CD14-positive monocyte (primary cell): Measurements from ENCODE around the gene PTTG1IP. TPM values are rescaled to one million over a fixed set of nuclear protein-coding genes. Genes with fewer than 3 reads are reported as not detected.

Source experiments
- DNase-seq, 3 donors: peaks; one replicate each; pipeline ENCODE4 v3.0.0-alpha.2; 2011 to 2022
- H2AFZ ChIP-seq: 2 replicates; pipeline ENCODE4 v1.6.0; 2012; ENCODE audit warnings: mild to moderate bottlenecking, low read depth, low read length, inconsistent platforms; ENCODE audit not compliant: insufficient read depth, poor library complexity, severe bottlenecking
- H3K27ac ChIP-seq, 2 donors: 1 replicate in 1 of 2; 2 replicates in 1 of 2; pipeline ENCODE4 v1.5.1; 2012 to 2013; ENCODE audit warnings: low read length in 2 of 2, control low read depth in 1 of 2, inconsistent platforms in 1 of 2, low read depth in 1 of 2, mild to moderate bottlenecking in 1 of 2
- H3K27me3 ChIP-seq, 2 donors: one replicate each; pipeline versions ENCODE4 v1.6.0 to v1.6.1; 2011 to 2013; ENCODE audit warnings: low read length in 2 of 2; ENCODE audit not compliant: control insufficient read depth in 2 of 2, insufficient read depth in 2 of 2
- H3K36me3 ChIP-seq, 2 donors: replicated peaks in 1 of 2; 1 replicate in 1 of 2; 2 replicates in 1 of 2; pipeline versions ENCODE4 v1.5.1 to v1.6.1; 2012 to 2013; ENCODE audit warnings: low read length in 2 of 2, control low read depth in 1 of 2, inconsistent platforms in 1 of 2, mild to moderate bottlenecking in 1 of 2; ENCODE audit not compliant: insufficient read depth in 2 of 2, control insufficient read depth in 1 of 2
- H3K4me1 ChIP-seq, 2 donors: 1 replicate in 1 of 2; 2 replicates in 1 of 2; pipeline versions ENCODE4 v1.5.1 to v1.6.1; 2012 to 2013; ENCODE audit warnings: low read length in 2 of 2, control low read depth in 1 of 2, inconsistent platforms in 1 of 2, mild to moderate bottlenecking in 1 of 2, moderate library complexity in 1 of 2; ENCODE audit not compliant: insufficient read depth in 2 of 2, control insufficient read depth in 1 of 2
- H3K4me2 ChIP-seq: replicated peaks from 2 replicates; pipeline ENCODE3; 2012; ENCODE audit warnings: low read length, moderate library complexity, mild to moderate bottlenecking; ENCODE audit not compliant: poor library complexity, severe bottlenecking; ENCODE audit errors: extremely low read depth
- H3K4me3 ChIP-seq, 3 experiments: fragments of 200-600 bp in 1 of 3; sonication (generic) in 1 of 3; replicated peaks in 1 of 3; 1 replicate in 2 of 3; 2 replicates in 1 of 3; pipeline ENCODE4 v1.5.1; 2011 to 2013; ENCODE audit warnings: low read length in 3 of 3, mild to moderate bottlenecking in 3 of 3, control low read depth in 2 of 3, low read depth in 2 of 3, inconsistent platforms in 1 of 3, moderate library complexity in 1 of 3
- H3K79me2 ChIP-seq: 2 replicates; pipeline ENCODE4 v1.6.0; 2012; ENCODE audit warnings: mild to moderate bottlenecking, control low read depth, inconsistent platforms, low read length, moderate library complexity; ENCODE audit not compliant: insufficient read depth
- H3K9ac ChIP-seq: 2 replicates; pipeline ENCODE4 v1.6.0; 2017; ENCODE audit warnings: low read length, mild to moderate bottlenecking; ENCODE audit not compliant: insufficient read depth, poor library complexity, severe bottlenecking
- H3K9me3 ChIP-seq, 2 donors: replicated peaks in 1 of 2; 1 replicate in 1 of 2; 2 replicates in 1 of 2; pipeline versions ENCODE4 v1.5.1 to v1.6.1; 2012 to 2013; ENCODE audit warnings: low read length in 2 of 2, control low read depth in 1 of 2; ENCODE audit not compliant: control insufficient read depth in 1 of 2, insufficient read depth in 1 of 2
- H4K20me1 ChIP-seq: 2 replicates; pipeline ENCODE4 v1.6.0; 2012; ENCODE audit warnings: mild to moderate bottlenecking, low read length, control low read depth, moderate library complexity; ENCODE audit not compliant: insufficient read depth
- H3K27ac Mint-ChIP-seq, 7 donors: one replicate each; pipeline ENCODE4 v1.8.0; 2020; ENCODE audit warnings: mild to moderate bottlenecking in 7 of 7, mixed read lengths in 7 of 7, moderate library complexity in 6 of 7, inconsistent platforms in 2 of 7
- H3K27me3 Mint-ChIP-seq, 3 donors: one replicate each; pipeline ENCODE4 v1.8.0; 2021 to 2022; ENCODE audit warnings: low read depth in 3 of 3, mild to moderate bottlenecking in 3 of 3, mixed read lengths in 3 of 3, moderate library complexity in 3 of 3, inconsistent platforms in 1 of 3
- H3K36me3 Mint-ChIP-seq, 2 donors: one replicate each; pipeline ENCODE4 v1.8.0; 2020; ENCODE audit warnings: mixed read lengths in 2 of 2, inconsistent platforms in 1 of 2, mild to moderate bottlenecking in 1 of 2
- H3K4me1 Mint-ChIP-seq: one replicate; pipeline ENCODE4 v1.8.0; 2020; ENCODE audit warnings: mild to moderate bottlenecking, mixed read lengths
- H3K4me3 Mint-ChIP-seq, 2 donors: one replicate each; pipeline ENCODE4 v1.8.0; 2020; ENCODE audit warnings: mild to moderate bottlenecking in 2 of 2, mixed read lengths in 2 of 2, moderate library complexity in 1 of 2
- H3K9me3 Mint-ChIP-seq, 7 donors: one replicate each; pipeline ENCODE4 v1.8.0; 2020 to 2022; ENCODE audit warnings: mixed read lengths in 7 of 7, mild to moderate bottlenecking in 6 of 7, moderate library complexity in 6 of 7, inconsistent platforms in 2 of 7
- WGBS: methylation state at CpG from one replicate; pipeline ENCODE4 v1.1.5; 2013; ENCODE audit warnings: missing lambda C conversion rate; ENCODE audit not compliant: insufficient coverage; 5-methylcytosine and 5-hydroxymethylcytosine counted together
- intact Hi-C, 2 donors: fragments of 100-400 bp; cut with micrococcal nuclease; formaldehyde crosslinking; loops; one replicate each; pipeline versions ENCODE4 v1.15.0 to v1.15.1; 2023
- polyA plus RNA-seq, 3 donors: library from polyadenylated mRNA; depleted of rRNA in 1 of 3; unstranded in 2 of 3; stranded (reverse) in 1 of 3; fragments of 300-500 nt in 2 of 3; fragments of >200 nt in 1 of 3; fragmentation: Illumina TruSeq in 2 of 3; gene quantifications; 1 replicate in 2 of 3; 2 replicates in 1 of 3; pipeline ENCODE4 v1.2.3, GENCODE V29; 2012 to 2021
- TF ChIP-seq, protein P1 (sequence below): fragments of 200-600 bp; IDR thresholded peaks from one replicate; pipeline ENCODE4 v1.8.0; 2022; ENCODE audit warnings: antibody characterized with exemption, mild to moderate bottlenecking

Gene PTTG1IP
- polyA plus RNA-seq, 3 donors, result 118 to 238 (median 206) TPM

DNA sequence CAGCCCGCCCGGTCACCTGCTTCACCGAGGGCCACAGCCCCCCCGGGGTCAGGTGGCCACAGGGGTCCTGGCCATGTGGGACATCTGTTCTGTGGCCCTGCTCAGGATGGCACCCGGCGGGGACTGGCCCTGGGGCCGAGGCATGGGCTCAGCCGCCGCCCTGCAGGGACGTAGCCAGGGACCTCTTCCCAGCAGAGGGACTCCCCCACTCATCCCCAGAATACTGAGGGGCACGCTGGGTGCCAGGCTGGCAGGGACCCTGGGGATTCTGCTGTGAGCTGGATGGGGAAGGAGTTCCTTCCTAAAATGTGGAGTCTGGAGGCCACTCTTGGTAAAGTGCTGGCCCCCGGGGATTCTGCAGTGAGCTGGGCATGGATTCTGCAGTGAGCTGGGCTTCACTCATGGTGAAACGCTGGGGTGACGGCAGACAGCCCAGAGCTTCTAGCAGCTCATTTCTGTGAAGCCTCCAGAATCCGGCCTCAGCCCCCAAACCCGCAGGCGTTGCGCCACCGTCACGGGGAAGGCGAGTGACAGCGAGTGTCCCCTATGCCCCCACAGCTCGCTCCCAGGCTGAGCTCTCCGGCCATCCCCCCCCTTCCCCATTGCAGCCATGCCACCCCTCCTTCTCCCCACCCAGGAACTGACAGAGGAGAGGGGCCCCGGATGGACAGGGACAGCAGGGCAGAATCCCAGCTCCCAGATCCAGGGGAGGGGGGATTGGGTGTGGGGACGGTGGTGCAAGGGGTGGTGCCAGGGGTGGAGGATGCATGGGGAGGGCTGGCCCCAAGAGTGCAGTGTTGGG lies 45.8 kb upstream of the PTTG1IP start:
- H3K4me2 ChIP-seq, result peak overlapping the region; percentile 87
- H3K9ac ChIP-seq, result peak overlapping the region; percentile 80
- intact Hi-C loops, result loop anchor here in 1 of 2 donors (5.0 kb wide), 1 partner anchor 117 kb away; the partner anchor contains the start of gene UBE2G2
- peaks cover 21 to 30% of the 10 kb centered on the region in 2 donors for H3K36me3 ChIP-seq
- H3K4me3 Mint-ChIP-seq, result peak overlapping the region; percentile 96 to 100
- H3K27me3 Mint-ChIP-seq, result no peaks in the 10 kb centered on the region
- WGBS, result 0% methylated on average over 12 of the region's 26 CpGs
- peak overlapping the region; percentile 65 to 87 for H3K27ac ChIP-seq
- peaks cover 28 to 46% of the 10 kb centered on the region in 2 donors for H3K36me3 Mint-ChIP-seq
- no peak for DNase-seq
- H3K4me3 ChIP-seq, result peak overlapping the region; percentile 84 to 99 (median 98)
- peaks cover 82 to 88% of the 10 kb centered on the region in 2 donors for H3K4me1 ChIP-seq
- peaks cover 64% of the 10 kb centered on the region for H4K20me1 ChIP-seq
- peaks cover 81% of the 10 kb centered on the region for H3K4me1 Mint-ChIP-seq
- no peaks in the 10 kb centered on the region for H3K27me3 ChIP-seq
- TF ChIP-seq, protein P1, sequence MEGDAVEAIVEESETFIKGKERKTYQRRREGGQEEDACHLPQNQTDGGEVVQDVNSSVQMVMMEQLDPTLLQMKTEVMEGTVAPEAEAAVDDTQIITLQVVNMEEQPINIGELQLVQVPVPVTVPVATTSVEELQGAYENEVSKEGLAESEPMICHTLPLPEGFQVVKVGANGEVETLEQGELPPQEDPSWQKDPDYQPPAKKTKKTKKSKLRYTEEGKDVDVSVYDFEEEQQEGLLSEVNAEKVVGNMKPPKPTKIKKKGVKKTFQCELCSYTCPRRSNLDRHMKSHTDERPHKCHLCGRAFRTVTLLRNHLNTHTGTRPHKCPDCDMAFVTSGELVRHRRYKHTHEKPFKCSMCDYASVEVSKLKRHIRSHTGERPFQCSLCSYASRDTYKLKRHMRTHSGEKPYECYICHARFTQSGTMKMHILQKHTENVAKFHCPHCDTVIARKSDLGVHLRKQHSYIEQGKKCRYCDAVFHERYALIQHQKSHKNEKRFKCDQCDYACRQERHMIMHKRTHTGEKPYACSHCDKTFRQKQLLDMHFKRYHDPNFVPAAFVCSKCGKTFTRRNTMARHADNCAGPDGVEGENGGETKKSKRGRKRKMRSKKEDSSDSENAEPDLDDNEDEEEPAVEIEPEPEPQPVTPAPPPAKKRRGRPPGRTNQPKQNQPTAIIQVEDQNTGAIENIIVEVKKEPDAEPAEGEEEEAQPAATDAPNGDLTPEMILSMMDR, result no peak
- no peaks in the 10 kb centered on the region for H3K9me3 ChIP-seq
- H3K27ac Mint-ChIP-seq, result peak overlapping the region; percentile 60 to 99 (median 93)
- peaks cover 0 to 2% (median 0%) of the 10 kb centered on the region in 7 donors for H3K9me3 Mint-ChIP-seq
- no peak overlapping the region for H2AFZ ChIP-seq
- peaks cover 100% of the 10 kb centered on the region for H3K79me2 ChIP-seq

DNA sequence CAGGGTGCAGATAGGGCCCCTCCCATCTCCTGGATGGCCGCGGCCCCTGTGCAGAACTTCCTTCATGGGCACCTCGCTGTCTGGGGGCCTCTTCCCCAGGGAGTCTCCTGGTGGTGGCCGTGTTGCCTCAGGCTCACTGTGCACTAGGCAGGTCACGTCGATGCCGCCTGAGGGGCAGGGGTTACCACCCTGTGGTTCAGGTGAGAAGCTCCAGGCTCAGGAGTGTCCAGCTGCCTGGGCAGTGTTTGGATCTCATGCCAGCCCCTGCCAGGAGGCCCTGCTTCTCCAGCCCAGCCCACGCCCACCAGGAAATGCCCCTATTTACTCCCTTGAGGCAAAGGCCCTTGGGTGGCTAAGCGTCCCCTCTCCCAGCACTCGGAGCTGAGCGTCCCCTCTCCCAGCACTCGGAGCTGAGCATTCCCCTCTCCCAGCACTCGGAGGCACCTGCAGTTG lies 45.1 kb upstream of the PTTG1IP start:
- Histone ChIP-seq H3K27me3 (no peaks in the 10 kb centered on the region), H3K36me3 (peaks cover 21 to 30% of the 10 kb centered on the region in 2 donors), H4K20me1 (peaks cover 71% of the 10 kb centered on the region), H3K4me1 (peaks cover 82 to 88% of the 10 kb centered on the region in 2 donors), H3K9ac (peak overlapping the region; percentile 80), H3K27ac (peak overlapping the region; percentile 65 to 87), H3K9me3 (no peaks in the 10 kb centered on the region), H3K4me3 (peak overlapping the region; percentile 84 to 99 (median 98)), H3K4me2 (peak overlapping the region; percentile 87), H3K79me2 (peaks cover 100% of the 10 kb centered on the region), H2AFZ (no peak overlapping the region)
- peak overlapping the region; percentile 41 to 85 (median 72) for H3K27ac Mint-ChIP-seq
- 55% methylated on average over 12 of the region's 13 CpGs for WGBS
- TF ChIP-seq, protein P1, result no peak
- H3K9me3 Mint-ChIP-seq, result peaks cover 0 to 2% (median 0%) of the 10 kb centered on the region in 7 donors
- DNase-seq, result no peak
- intact Hi-C loops, result loop anchor here in 1 of 2 donors (5.0 kb wide), 1 partner anchor 116 kb away; the partner anchor contains the start of gene UBE2G2
- H3K36me3 Mint-ChIP-seq, result peaks cover 28 to 44% of the 10 kb centered on the region in 2 donors
- peaks cover 80% of the 10 kb centered on the region for H3K4me1 Mint-ChIP-seq
- peak overlapping the region; percentile 88 to 96 for H3K4me3 Mint-ChIP-seq
- H3K27me3 Mint-ChIP-seq, result peaks cover 0 to 2% (median 0%) of the 10 kb centered on the region in 3 donors
